B cell (primary cell): Measurements from ENCODE around the gene CASTOR1. TPM values are rescaled to one million over a fixed set of nuclear protein-coding genes. Genes with fewer than 3 reads are reported as not detected.

Experiments used
- ATAC-seq: fragments of 200-7000 bp; cut with Tn5 transposase; one replicate; pipeline ENCODE4 v1.10.0; 2021; ENCODE audit warnings: low read depth, mild to moderate bottlenecking, moderate number of reproducible peaks, moderate library complexity
- CTCF ChIA-PET: fragments of 350-600 bp; sonication (Branson Sonifier 250); formaldehyde crosslinking; loops from one replicate; lab custom pipeline; 2021; ENCODE audit warnings: antibody characterized with exemption, inconsistent platforms; lab: Charles Lee
- POLR2A ChIA-PET: fragments of 350-600 bp; sonication (Branson Sonifier 250); formaldehyde crosslinking; loops from one replicate; lab custom pipeline; 2021; ENCODE audit warnings: antibody characterized with exemption; lab: Charles Lee
- DNase-seq: peaks from one replicate; pipeline ENCODE4 v3.0.0; 2013
- H2AFZ ChIP-seq: 2 replicates; pipeline ENCODE4 v1.6.1; 2012; ENCODE audit warnings: mild to moderate bottlenecking, low read depth, low read length; ENCODE audit not compliant: insufficient read depth, poor library complexity, severe bottlenecking
- H3K27ac ChIP-seq, 2 donors: 1 replicate in 1 of 2; 2 replicates in 1 of 2; pipeline ENCODE4 v1.5.1; 2012 to 2013; ENCODE audit warnings: low read length in 2 of 2, mild to moderate bottlenecking in 2 of 2, moderate library complexity in 1 of 2
- H3K27me3 ChIP-seq, 4 experiments: fragments of 200-600 bp in 1 of 4; sonication (generic) in 1 of 4; replicated peaks in 1 of 4; 1 replicate in 2 of 4; 2 replicates in 2 of 4; pipeline versions ENCODE4 v1.6.1 to v1.7.0; 2013 to 2016; ENCODE audit warnings: low read length in 3 of 4, mild to moderate bottlenecking in 2 of 4, mixed read lengths in 1 of 4, moderate library complexity in 1 of 4; ENCODE audit not compliant: insufficient read depth in 4 of 4, control insufficient read depth in 3 of 4; ENCODE audit errors: control extremely low read depth in 1 of 4
- H3K36me3 ChIP-seq, 2 experiments: replicated peaks in 1 of 2; 1 replicate in 1 of 2; 2 replicates in 1 of 2; pipeline versions ENCODE4 v1.6.1 to v1.7.1; 2013; ENCODE audit warnings: low read length in 1 of 2; ENCODE audit not compliant: insufficient read depth in 2 of 2, control insufficient read depth in 1 of 2; ENCODE audit errors: control extremely low read depth in 1 of 2, extremely low read depth in 1 of 2
- H3K4me1 ChIP-seq, 2 donors: fragments of 200-600 bp in 1 of 2; sonication (generic) in 1 of 2; 1 replicate in 1 of 2; 2 replicates in 1 of 2; pipeline versions ENCODE4 v1.5.1 to v1.6.1; 2013 to 2017; ENCODE audit warnings: low read length in 2 of 2; ENCODE audit not compliant: control insufficient read depth in 2 of 2, insufficient read depth in 2 of 2
- H3K4me2 ChIP-seq: replicated peaks from 2 replicates; pipeline ENCODE3; 2012; ENCODE audit warnings: mild to moderate bottlenecking, low read depth, low read length; ENCODE audit not compliant: poor library complexity, severe bottlenecking
- H3K4me3 ChIP-seq, 5 experiments: fragments of 200-600 bp in 1 of 5; sonication (generic) in 1 of 5; 1 replicate in 3 of 5; 2 replicates in 2 of 5; pipeline versions ENCODE4 v1.5.1 to v1.7.0; 2011 to 2016; ENCODE audit warnings: low read length in 4 of 5, mild to moderate bottlenecking in 4 of 5, low read depth in 2 of 5, control low read depth in 1 of 5, moderate library complexity in 1 of 5; ENCODE audit not compliant: insufficient read depth in 1 of 5; ENCODE audit errors: control extremely low read depth in 1 of 5, extremely low read depth in 1 of 5
- H3K79me2 ChIP-seq: fragments of 200-600 bp; sonication (generic); one replicate; pipeline ENCODE4 v1.6.0; 2016; ENCODE audit warnings: low read length; ENCODE audit not compliant: control insufficient read depth, insufficient read depth
- H3K9ac ChIP-seq: fragments of 200-600 bp; sonication (generic); 2 replicates; pipeline ENCODE4 v1.6.1; 2017; ENCODE audit warnings: mild to moderate bottlenecking, low read length, moderate library complexity
- H3K9me3 ChIP-seq, 3 donors: one replicate each; pipeline versions ENCODE4 v1.6.1 to v1.7.1; 2013; ENCODE audit warnings: low read length in 2 of 3; ENCODE audit not compliant: control insufficient read depth in 2 of 3, insufficient read depth in 1 of 3; ENCODE audit errors: control extremely low read depth in 1 of 3
- H4K20me1 ChIP-seq: 2 replicates; pipeline ENCODE4 v1.6.0; 2012; ENCODE audit warnings: mild to moderate bottlenecking, low read length; ENCODE audit not compliant: insufficient read depth, control insufficient read depth, poor library complexity, severe bottlenecking
- H3K27ac Mint-ChIP-seq: one replicate; pipeline ENCODE4 v1.8.0; 2021; ENCODE audit warnings: mixed read lengths
- H3K27me3 Mint-ChIP-seq: one replicate; pipeline ENCODE4 v1.8.0; 2021; ENCODE audit warnings: mixed read lengths
- H3K4me1 Mint-ChIP-seq: one replicate; pipeline ENCODE4 v1.8.0; 2021; ENCODE audit warnings: mixed read lengths
- H3K4me3 Mint-ChIP-seq: one replicate; pipeline ENCODE4 v1.8.0; 2021; ENCODE audit warnings: mixed read lengths
- H3K9me3 Mint-ChIP-seq: one replicate; pipeline ENCODE4 v1.8.0; 2022; ENCODE audit warnings: mixed read lengths; ENCODE audit not compliant: insufficient read depth
- EZH2 ChIP-seq: IDR thresholded peaks from 2 replicates; pipeline ENCODE4 v1.6.1; 2012; ENCODE audit warnings: borderline replicate concordance, low read depth, mild to moderate bottlenecking, moderate library complexity, low read length; ENCODE audit not compliant: insufficient read depth, poor library complexity, severe bottlenecking
- WGBS: methylation state at CpG from one replicate; pipeline ENCODE4 v1.1.5; 2013; ENCODE audit warnings: missing lambda C conversion rate; ENCODE audit not compliant: insufficient coverage; 5-methylcytosine and 5-hydroxymethylcytosine counted together
- intact Hi-C: fragments of 100-400 bp; cut with micrococcal nuclease; formaldehyde crosslinking; loops from one replicate; pipeline ENCODE4 v1.10.0; 2022
- polyA plus RNA-seq: library from polyadenylated mRNA; depleted of rRNA; stranded (reverse); fragments of >200 nt; gene quantifications from 2 replicates; pipeline ENCODE4 v1.2.3, GENCODE V29; 2012
- total RNA-seq, 2 donors: library from RNA; stranded (reverse); fragments of 120-200 nt in 1 of 2; gene quantifications; 1 replicate in 1 of 2; 2 replicates in 1 of 2; pipeline versions ENCODE4 v1.2.3 to v1.2.4, GENCODE V29; 2013 to 2022
- TF ChIP-seq, protein P1 (sequence below): fragments of 200-600 bp; IDR thresholded peaks from one replicate; pipeline ENCODE4 v1.8.0; 2022; ENCODE audit warnings: antibody characterized with exemption, mild to moderate bottlenecking

CASTOR1 gene
- total and polyA plus RNA-seq, 2 donors (not counting 1 experiment from before 2014, with no cell fraction given): 16.3 to 18.4 TPM

DNA sequence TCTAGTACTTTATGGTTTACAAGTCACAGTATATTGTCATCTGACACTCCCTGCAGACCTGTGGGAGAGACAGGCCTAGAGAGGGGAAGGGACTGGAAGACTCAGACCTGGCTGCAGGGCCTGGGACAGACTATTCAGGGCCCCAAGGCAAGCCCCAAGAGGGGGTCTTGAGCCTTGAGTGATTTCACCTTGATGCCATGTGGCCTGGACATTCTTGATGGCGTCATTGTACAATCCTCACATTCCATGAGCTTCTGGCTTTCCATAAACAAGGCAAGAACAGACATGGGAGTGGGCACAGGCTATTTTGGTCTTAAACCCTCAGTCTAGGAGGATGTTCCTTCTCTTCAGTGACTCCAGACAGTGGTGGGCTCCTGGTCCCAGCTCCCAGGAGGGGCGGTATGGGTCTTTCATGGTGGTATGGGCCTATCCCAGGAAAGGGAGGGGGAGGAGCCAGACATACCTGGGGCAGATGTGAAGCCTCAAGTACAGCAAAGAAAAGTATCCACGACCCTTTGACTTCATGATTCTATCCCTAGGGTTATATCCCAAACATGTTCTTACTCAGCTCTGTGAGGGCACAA is 39.3 kb upstream of the CASTOR1 start:
- ATAC-seq (no peak), DNase-seq (no peak)
- Histone ChIP-seq H3K9ac (no peak overlapping the region), H3K4me2 (no peak overlapping the region), H3K79me2 (peaks cover 35% of the 10 kb centered on the region), H3K9me3 (no peaks in the 10 kb centered on the region), H3K27ac (no peak overlapping the region), H4K20me1 (peaks cover 28% of the 10 kb centered on the region), H2AFZ (no peak overlapping the region), H3K4me3 (no peak overlapping the region), H3K27me3 (no peaks in the 10 kb centered on the region), H3K36me3 (peaks cover 0 to 20% of the 10 kb centered on the region in 2 experiments), H3K4me1 (peaks cover 30 to 35% of the 10 kb centered on the region in 2 donors)
- Mint-ChIP-seq H3K9me3 (no peaks in the 10 kb centered on the region), H3K4me1 (peaks cover 39% of the 10 kb centered on the region), H3K27ac (peak overlapping the region; percentile 32), H3K27me3 (no peaks in the 10 kb centered on the region), H3K4me3 (no peak overlapping the region)
- POLR2A ChIA-PET: interaction anchor here (0.9 to 5.7 kb wide), 5 partner anchors 19 to 40 kb away, joined by 3 to 64 read pairs (median 22); partner anchors contain the start of genes CASTOR1, CCDC157 and SF3A1
- CTCF ChIA-PET: interaction anchor here (0.9 to 3.5 kb wide), 7 partner anchors 24 to 775 kb away, joined by 3 to 99 read pairs (median 7); partner anchors contain the start of genes CASTOR1, RNF215, SF3A1 and THOC5
- intact Hi-C loops: no loop called here
- WGBS: 100% methylated on average over 2 of the region's 3 CpGs
- TF ChIP-seq EZH2: no peak
- TF ChIP-seq, protein P1, sequence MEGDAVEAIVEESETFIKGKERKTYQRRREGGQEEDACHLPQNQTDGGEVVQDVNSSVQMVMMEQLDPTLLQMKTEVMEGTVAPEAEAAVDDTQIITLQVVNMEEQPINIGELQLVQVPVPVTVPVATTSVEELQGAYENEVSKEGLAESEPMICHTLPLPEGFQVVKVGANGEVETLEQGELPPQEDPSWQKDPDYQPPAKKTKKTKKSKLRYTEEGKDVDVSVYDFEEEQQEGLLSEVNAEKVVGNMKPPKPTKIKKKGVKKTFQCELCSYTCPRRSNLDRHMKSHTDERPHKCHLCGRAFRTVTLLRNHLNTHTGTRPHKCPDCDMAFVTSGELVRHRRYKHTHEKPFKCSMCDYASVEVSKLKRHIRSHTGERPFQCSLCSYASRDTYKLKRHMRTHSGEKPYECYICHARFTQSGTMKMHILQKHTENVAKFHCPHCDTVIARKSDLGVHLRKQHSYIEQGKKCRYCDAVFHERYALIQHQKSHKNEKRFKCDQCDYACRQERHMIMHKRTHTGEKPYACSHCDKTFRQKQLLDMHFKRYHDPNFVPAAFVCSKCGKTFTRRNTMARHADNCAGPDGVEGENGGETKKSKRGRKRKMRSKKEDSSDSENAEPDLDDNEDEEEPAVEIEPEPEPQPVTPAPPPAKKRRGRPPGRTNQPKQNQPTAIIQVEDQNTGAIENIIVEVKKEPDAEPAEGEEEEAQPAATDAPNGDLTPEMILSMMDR: no peak

DNA sequence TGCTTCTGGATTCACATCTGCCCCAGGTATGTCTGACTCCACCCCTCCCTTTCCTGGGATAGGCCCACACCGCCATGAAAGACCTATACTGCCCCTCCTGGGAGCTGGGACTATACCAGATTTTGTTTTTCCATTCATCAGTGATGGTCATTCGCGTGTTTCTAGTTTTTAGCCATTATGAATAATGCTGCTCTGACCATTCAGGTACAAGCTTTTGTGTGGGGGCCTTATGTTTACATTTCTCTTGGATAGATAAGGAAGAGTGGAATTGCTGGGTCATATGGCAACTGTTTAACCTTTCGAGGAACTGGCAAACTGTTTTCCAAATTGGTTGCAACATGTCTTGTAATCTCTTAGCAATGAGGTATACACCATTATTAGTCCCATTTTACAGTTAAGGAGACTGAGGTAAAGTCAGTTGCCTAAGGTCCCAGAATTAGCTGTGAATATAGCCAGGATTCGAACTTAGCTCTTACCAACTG is 38.6 kb upstream of the CASTOR1 start:
- WGBS: 95% methylated on average over 2 of the region's 5 CpGs
- CTCF ChIA-PET: interaction anchor here (0.9 to 3.5 kb wide), 7 partner anchors 23 to 774 kb away, joined by 3 to 99 read pairs (median 7); partner anchors contain the start of genes CASTOR1, RNF215, SF3A1 and THOC5
- Histone ChIP-seq H2AFZ (peak overlapping the region; percentile 71), H3K9me3 (no peaks in the 10 kb centered on the region), H3K79me2 (peaks cover 42% of the 10 kb centered on the region), H3K4me3 (no peak overlapping the region), H4K20me1 (peaks cover 34% of the 10 kb centered on the region), H3K4me1 (peaks cover 30 to 41% of the 10 kb centered on the region in 2 donors), H3K27ac (peak overlapping the region in 1 of 2 donors; percentile 88), H3K4me2 (peak overlapping the region; percentile 97), H3K27me3 (no peaks in the 10 kb centered on the region), H3K9ac (peak overlapping the region; percentile 76), H3K36me3 (peaks cover 0 to 20% of the 10 kb centered on the region in 2 experiments)
- Mint-ChIP-seq H3K4me1 (peaks cover 44% of the 10 kb centered on the region), H3K27me3 (no peaks in the 10 kb centered on the region), H3K27ac (peak overlapping the region; percentile 93), H3K4me3 (peak overlapping the region; percentile 86), H3K9me3 (no peaks in the 10 kb centered on the region)
- DNase-seq (no peak), ATAC-seq (no peak)
- POLR2A ChIA-PET: interaction anchor here (0.6 to 5.7 kb wide), 5 partner anchors 18 to 881 kb away, joined by 3 to 64 read pairs (median 22); partner anchors contain the start of genes CASTOR1, CCDC157 and SF3A1
- TF ChIP-seq, protein P1: no peak
- TF ChIP-seq EZH2: no peak
- intact Hi-C loops: loop anchor here (1.0 kb wide), 5 partner anchors 24 to 65 kb away; partner anchors contain the start of genes CASTOR1, RNF215 and SF3A1
